NCI-H524 (cell line): ENCODE results near the gene TRIO.
A peak's percentile ranks its signal among the peaks of the same experiment; 100 is the strongest.

Source experiments
- DNase-seq, 2 experiments: peaks; one replicate each; lab custom pipeline; 2025; lab: John Stamatoyannopoulos, UW

Gene TRIO

DNA sequence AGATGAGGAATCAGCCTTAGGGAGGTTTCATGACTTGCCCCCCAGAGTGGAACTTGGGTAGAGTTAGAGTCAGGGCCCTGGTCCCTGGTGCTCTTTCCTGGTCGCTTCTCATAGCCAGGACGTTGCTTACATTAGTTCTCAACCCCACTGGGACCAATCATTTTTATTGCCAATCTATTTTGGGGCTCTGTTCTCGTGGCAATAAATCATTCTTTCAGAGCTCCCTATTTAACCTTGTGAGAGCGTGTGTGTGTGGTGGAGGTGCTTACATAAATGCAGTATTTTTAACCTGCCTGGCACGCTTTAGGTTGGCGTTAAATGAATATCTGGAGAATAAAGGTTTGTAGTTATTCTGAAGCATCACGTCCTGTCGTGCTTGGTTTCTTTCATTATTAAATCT is 4.1 kb downstream of the TRIO start:
- no peak for DNase-seq

DNA sequence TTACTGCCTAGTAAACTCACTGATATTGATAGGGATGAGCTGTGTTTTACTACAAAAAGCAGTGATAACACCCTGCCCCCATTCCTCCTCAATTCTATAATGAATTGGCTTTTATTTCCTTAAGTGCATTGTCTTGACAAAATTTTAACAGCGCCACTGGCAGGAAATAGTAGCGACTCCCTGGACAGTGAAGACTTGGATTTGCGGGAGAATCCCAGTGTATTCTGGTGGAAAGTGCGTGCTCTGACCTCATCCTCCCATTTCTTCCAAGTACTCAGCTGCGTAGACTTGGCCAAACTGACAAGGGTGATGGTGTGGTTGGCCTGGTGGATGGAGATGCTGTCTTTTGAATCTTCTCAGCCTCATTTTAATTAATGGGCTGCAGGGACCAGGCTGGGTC is 5.3 kb downstream of the TRIO start:
- DNase-seq = no peak

DNA sequence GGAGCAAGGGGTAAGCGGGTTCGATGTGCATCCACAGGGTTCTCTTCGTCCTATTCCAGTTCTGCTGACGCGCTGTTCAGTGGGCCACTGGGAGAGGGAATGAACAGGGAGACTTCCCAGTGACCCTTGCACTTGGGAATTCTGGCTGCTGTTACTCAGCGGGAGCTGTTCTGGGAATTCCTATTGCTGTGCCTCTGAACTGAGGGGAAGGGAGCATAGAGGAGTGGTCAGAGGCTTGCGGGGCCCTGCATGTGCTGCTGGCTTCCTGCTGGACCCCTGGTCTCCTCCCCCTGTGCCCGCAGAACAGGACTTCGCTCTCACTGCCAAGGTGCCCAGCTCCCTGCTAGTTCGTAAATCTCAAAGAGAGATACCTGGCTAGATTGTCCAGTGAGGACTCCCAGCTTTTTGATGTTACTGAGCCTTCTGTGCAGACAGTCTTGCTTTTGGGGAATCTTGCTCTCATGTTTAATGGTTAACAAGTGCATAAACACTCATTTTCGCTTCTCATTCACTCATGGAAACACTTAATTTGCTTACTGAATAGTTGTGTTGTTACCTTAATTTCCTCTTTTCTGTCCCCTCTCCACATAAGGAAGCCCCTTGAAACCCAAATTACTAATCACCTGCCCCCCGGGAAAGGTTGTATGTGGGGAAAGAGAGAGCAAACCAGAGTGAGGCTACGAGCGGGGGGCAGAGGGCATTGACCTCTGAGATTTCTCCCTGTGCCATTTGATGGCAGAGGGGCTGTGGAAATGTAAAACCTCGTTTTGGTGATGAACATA is 5.9 kb downstream of the TRIO start:
- no peak for DNase-seq

DNA sequence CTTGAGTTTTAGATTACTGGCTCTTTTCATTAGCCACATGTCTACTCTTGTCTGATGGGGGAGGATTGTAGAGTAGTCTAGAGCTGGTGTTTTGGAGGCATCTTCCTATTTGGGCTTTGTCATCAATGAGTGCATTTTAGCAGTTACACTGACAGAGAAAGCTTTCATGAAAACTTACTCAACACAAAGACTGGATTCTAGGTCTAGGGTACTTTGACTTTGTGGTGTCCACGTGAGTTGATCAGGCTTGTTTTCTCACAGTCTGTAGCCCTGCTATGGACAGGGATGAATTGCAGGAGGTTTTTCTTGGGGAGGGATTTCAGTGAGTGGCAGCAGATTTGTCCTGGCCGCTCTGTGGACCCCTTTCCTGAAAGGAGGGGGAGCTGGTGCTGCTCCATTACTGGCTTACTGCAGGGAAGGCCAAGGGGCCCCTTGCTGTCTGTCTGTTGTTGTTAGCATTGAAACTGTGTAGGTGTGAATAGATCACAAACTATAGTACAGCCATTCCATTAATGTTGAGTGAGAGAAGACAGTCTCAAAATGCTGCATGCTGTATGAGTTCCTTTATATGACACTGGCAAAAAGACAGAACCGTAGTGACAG is 6.6 kb downstream of the TRIO start:
- DNase-seq = peak in 1 of 2 experiments; percentile 56

DNA sequence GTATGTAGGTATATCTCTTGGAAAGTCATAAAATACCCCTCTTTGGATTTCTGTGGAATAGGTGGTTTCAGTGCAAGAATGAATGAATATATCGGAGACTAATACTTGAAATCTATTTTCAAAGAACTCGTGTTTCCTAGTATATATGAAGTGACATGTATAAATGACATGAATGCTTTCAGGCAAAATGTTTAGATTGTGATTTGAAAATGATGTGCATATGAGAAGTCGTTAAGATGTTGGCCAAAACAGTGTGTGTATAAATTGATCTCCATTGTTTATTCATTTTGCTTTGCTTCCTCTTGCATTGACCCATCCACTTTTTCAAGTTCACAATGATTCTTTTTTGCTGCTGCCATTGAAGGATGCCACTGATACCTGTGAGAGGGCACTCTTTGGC is 8.3 kb downstream of the TRIO start:
- no peak for DNase-seq

DNA sequence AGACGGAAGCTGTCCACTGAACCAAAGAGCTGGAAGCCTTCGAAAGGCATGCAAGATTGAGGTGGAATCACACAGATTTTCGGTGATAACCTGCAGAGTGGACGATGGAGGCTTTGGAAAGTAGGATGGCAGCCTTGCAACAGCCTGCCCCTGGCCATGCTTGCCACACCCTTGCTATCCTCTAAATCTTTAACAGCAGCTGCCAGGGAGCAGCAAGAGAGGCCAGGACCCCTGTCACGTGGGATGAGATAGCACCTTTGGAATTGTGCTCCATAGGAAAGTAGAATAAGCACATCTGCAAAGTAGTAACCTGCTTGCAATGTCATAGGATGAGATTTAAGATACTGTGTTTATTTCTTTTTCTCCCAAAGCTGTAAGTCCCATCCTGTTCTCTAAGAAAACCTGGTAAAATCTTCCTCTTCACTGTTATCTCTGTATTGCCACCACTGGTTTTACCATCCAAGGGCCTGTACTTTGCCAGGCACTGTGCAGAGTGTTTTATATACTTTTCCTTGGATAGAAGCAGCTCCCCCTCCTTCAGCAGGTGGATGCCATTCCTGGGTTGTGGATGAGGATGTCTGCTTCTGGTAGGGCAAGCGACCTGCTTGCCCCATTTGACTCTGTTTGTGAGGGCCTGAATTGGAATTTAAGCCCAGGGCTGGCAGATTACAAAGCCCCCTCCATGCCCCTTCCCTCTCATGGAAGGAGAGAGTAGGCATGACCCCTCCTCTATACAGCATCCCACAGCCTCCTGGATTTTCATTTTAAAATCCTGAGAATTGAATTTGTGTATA is 10.1 kb downstream of the TRIO start:
- peak in 1 of 2 experiments; percentile 70 for DNase-seq

DNA sequence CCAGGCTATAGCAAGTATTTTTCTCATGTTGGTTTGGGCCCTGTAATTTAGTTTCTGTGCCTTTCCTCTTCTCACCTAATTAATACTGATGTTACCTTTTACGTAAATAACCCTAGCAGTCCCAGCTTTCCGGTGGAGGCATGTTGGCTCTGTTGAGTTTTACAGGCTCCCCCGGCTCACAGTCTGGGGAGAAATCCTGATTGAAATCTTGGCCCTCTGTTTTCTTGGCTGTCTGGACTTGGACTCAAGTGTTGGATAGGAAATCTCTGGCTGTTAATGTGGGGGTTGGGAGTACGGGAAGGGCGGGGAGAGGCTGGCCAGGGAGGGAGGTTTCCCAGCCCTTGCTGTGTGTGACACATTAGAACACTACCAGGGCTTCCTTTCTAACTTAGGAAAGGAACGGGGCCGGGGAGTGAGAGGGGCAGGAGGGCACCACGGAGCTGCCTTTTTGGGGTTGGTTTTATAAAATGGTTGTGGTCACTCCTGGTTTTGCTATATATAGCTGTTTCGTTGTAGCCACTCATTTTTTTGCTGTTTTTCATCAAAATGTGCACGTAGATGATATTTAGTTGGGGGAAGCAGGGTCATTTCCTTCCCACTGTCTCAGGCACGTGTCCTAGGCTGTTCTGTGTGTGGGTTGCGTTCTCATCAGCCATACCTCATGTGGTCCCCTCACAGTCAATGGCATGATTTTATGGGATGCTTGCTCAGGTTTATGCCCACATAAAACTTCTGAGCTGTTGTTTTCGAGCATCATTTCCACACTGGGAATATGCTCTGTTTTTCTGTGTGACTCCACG is 11.0 kb downstream of the TRIO start:
- no peak for DNase-seq

DNA sequence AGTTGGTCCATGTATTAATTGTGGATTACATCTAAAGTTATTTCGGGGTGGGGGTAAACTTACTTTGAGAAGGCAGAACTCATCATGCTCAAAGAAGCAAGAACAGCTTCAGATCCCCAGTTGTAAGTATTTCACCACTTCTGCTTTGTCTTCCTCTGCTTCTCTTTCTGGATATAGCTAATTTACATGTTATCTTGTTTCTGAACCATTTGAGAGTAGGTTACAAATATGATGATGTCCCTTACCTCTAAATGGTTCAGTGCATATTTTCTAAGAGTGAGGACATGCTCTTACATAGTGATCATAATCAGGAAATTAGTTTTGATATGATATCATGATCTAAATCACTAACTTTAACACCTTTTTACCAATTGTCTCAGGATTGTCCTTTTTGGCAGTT is 11.9 kb downstream of the TRIO start:
- DNase-seq = no peak

DNA sequence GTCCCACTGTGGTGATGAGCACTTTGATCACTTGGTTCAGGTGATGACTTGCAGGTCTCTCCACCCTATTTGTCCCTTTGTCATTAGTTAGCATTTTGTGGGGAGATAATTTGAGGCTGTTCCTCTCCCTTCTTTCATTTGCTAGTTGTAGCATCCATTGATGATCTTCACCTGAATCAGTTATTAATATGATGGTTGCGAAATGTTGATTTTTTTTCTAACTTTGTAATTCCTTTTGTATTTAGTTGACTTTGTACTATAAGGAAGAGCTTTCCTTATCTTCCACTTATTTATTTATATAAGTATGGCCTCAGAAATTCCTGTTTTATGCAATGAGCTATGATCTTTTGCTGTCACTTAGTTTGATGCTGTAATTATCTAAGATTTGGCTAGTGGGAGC is 12.6 kb downstream of the TRIO start:
- DNase-seq = no peak

DNA sequence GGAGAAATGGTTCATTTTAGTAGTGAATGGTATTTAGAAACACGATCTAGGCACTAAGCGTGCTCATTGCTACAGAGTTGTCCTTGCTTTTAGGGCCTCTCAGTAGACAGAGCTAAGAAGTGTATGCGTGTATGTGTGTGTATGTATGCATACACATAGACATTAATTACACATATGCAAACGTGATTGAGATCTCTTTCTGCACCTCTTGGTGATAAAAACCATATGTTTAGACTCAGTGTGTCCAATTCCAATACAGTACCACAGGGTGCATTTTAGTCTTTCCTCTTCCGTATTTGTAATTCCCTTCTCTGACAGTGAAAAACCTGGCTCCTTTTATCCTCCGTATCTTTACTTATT is 13.1 kb downstream of the TRIO start:
- no peak for DNase-seq

DNA sequence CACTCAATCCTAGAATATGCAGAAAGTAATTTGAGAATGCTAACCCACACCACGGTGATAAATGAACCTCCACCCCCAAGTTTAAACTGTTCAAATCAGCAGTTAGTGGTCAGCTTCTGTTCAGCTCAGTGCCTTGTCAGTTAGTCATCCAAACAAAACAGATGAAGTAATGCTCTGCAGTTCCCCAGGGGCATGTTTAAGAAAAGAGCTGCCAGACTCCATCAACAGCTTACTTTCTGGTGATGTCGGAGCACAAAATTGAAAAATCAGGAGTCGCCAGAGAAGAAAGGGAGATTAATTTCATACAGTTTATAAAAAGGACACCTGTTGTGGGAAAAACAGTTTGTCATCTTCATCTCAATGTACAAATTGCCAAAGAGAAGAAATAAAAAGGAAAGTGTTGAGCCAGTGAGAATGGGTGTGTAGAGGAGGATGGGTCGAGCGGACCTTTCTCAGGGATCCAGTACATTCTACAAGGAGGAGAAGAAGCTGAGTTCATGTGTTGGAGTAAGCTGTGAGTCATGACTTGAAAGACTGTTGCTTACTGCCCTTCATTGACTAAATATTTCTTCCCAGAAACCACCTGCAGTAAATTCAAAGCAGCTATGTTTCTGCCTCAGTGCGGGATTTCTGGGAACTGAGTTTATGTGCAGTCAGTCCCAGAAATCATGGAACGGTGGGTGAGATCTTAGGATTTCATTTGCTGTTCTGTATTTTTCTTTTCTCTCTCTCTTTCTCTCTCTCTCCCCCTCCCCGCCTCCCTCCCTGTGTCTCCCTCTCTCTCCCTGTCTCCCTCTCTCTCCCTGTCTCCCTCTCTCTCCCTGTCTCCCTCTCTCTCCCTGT is 13.7 kb downstream of the TRIO start:
- peak; percentile 41 to 59 for DNase-seq

DNA sequence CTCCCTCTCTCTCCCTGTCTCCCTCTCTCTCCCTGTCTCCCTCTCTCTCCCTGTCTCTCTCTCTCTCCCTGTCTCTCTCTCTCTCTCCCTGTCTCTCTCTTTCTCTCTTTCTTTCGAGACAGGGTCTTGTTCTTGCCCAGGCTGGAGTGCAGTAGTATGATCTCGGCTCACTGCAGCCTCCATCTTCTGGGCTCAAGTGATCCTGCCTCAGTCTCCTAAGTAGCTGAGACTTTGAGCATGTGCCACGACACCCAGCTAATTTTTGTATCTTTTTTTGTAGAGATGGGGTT is 14.3 kb downstream of the TRIO start:
- no peak for DNase-seq

DNA sequence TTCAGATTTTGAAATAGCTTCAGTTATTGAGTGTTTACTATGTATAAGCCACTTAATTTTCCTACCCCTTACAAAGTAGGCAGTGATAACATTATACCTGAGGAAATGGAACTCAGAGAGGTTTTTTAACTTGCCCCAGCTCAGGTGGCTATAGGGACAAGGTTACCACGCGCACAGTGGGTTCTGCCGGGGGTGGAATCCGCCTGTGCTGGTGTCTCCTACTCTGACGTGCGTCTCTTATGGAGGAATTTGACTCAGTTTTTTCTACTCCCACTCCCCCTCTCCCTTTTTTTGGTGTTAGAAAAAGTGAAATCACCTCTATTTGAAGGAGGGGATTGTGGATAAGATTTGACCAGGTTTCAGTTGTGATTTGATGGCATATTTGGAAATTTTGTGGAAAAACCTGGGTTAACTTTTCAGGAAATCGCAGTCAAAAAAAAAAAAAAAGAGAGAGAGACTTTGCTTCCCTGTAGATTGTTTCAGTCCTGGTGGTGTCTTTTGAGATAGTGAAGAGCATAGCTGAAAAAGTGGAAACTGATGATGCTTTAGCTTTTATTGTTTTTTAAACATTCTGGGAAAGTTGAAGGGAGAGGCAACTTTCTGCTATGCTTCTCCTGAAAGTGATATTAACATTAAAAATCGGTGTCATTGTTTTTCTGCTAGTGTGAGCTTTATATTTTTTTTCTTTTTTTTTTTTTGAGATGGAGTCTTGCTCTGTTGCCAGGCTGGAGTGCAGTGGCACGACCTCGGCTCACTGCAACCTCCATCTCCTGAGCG is 15.9 kb downstream of the TRIO start:
- no peak for DNase-seq

DNA sequence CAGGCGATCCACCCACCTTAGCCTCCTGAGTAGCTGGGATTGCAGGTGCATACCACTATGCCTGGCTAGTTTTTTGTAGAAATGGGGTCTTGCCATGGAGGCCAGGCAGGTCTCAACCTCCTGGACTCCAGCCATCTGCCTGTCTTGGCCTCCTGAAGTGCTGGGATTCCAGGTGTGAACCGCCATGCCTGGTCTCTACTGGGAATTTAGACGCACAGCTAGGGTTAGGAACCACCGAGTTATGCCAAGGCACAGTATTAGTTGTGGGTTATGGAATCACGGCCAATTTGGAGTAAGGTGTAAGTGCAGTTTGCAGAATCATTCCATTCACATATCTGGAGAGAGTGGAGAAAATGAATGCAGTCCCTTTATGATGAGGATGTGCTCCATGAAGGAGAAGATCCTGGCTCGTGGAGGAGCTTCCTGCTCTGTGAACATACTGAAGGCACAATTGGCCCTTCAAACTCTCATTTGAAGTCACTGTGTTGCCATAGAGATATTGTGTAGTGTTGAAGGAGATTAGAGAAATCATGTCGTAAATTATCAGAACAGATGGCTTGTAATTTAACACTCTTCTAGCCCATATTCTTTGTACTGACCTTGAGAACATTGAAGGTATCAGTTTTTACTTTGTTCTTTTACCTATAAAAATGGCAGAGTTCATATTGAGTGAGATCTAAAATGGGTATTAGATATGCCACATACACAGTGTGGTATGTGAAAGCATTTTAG is 18.8 kb downstream of the TRIO start:
- DNase-seq = peak; percentile 95 to 99

DNA sequence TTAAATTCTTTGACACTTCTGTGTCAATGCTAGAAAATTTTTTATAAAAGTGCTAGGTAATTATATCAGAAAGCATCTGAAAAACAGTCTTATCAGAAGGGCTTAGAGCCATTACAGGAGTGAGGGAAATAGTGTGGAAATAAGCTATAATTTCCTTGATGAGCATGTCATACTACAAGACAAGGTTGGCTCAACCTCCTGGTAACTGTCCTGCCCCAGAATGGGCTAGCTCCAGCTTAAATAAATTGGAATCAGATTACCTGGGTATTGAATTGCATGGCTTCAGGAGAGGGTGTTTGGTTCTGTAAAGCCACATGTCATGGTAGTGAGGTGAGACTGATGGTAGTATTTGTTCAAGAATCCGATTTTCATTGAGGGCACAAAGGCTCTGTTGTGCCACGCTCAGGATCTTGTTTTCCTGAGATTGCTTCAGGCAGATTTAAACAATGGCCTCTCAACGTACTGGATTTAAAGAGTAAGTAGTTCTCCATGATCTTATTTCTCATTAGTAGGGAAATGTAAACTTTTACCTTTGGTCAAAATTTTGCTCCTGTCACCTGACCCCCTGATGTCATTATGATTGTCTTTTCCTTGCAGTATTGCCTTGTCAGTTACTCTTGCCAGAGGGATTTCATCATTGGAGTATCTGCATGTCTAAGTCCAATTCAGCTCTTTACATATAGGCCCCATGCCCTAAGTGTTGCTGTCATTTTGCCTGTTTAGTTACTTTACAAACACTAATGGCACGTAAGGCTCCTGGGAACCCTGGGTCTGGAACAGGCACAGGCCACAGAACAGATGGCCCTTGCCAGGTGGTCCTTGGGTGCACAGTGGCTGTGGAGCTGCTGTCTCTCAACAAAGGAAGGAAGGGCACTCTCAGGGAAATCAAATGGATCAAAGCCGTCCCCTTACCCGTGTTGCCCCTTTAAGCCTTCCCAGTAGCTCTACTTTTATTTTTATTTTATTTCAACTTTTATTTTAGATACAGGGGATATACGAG is 21.3 kb downstream of the TRIO start:
- DNase-seq = peak; percentile 94 to 99

DNA sequence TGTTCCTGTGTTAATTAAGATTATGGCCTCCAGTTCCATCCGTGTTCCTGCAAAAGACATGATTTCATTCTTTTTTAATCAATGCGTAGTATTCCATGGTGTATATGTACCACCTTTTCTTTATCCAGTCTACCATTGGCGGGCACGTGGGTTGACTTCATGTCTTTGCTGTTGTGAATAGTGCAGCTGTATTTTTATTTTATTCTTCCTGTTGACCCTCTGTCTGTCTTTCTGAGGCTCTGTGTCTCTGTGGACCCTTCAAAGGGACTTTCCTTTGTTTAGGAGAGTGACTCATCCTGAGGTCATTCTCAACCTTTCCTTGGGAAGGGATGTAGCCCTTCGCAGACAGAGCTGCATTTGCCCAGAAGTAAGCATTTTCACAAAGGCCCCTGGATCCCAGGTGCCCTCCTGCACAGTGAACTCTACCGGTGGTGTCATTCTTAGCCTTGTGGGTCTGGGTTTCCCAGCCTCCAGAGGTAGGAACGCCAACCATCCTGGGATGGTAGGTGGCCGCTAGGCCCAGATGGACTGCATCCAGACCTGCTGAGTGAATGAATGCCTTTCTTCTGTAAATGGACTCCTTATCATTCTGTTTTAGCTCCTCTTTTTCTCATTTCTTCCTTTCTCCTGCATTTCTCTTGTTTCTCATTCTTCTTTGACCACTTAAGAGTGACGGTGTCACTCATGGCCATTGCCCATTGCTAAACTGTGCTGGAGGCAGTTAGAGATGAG is 22.4 kb downstream of the TRIO start:
- no peak for DNase-seq

DNA sequence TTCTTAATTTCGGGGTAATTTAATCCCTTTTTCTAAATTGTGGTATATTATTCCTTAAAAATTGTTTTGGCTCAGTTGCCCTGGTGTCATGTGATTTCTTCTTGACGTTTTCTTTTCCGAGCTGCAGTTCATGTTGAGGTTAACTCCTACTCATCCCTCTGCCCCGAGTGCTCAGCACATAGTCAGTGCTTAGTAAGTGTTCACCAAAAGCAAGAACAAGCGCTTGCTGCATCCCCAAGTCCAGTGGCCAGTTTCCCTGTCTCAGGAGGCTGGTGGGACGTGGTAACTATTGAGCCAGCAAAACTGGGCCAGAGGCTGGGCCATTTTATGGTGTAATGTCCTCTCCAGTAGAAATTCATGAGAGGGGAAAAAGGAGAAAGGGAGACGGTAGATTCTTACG is 23.3 kb downstream of the TRIO start:
- no peak for DNase-seq

DNA sequence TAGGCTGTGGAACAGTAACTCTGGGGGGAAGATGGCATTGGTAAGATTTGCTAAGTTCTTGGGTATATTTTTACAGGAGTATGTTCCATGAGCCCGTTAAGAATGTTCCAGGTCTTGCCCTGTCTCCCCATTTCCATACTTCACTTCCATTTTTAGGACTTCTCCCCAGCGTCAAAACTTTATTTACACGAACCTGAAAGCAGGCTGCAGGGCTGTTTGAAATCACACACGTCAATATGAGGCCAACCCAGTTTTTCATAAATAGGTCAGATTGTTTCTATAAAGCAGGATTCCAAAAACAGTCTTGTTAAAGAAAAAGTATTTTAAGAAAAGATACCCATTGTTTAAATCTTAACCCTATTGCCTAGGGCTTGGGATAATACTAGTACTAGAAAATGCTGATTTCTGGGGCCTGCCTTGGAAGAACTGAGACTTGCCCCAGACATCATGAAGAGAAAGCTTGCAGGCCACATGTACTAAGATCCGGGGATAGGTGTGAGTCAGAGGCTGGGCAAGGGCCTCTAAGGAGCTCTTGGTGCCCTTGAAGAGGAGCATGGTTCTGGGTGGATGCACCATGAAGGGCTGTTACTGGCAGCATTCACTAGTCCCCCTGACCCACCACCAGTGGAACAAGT is 24.2 kb downstream of the TRIO start:
- DNase-seq = peak in 1 of 2 experiments; percentile 59
